Peyer's patch (tissue), 4 donors: Measurements from ENCODE around the gene CSRNP3.

ENCODE experiments used
- CTCF ChIP-seq, 6 experiments: fragments of 450-650 bp in 4 of 6; fragments of 200-600 bp in 2 of 6; sonication (generic) in 1 of 6; IDR thresholded peaks; one replicate each; pipeline ENCODE4 v1.5.1; 2017 to 2019; ENCODE audit warnings: antibody characterized with exemption in 6 of 6, mild to moderate bottlenecking in 3 of 6, moderate library complexity in 1 of 6
- POLR2A ChIP-seq, 2 donors: fragments of 450-650 bp; IDR thresholded peaks; one replicate each; pipeline ENCODE4 v1.5.1; 2017; ENCODE audit warnings: antibody characterized with exemption in 2 of 2, mild to moderate bottlenecking in 2 of 2, moderate library complexity in 2 of 2

GRCh38 chr2:165720511-165720910 lies 251.0 kb downstream of the CSRNP3 start:
- TF ChIP-seq CTCF (IDR thresholded peaks at IDR 0.05) (no peak), POLR2A (IDR thresholded peaks at IDR 0.05) (no peak)
